ENCODE data around the gene TAF11L7.
"Not testable (repeated sequence)": the region's sequence is repeated elsewhere in the genome, so short reads cannot be mapped to it uniquely, and the experiment has no call there.

TAF11L7 gene

DNA sequence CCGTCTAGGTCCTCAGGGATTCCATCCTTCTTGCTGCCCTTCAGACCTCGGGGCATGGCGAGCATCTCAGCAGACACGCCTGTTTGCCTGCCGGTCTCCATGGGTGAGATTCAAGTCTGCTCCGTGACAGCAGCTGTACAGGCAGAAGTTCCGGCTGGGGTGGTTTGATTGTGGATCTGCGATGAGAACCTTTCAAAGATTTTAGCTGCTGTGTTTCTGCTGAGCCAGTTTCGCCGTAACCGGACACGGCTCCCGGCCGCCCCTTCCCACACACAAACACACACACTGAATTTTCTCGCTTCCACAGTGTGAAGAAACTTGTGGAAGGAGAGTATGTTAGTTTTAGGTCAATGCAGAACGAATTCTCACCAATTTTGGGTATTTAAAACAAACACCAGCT is at the start of gene TAF11L7:
TSS of gene TAF11L7 (minus strand) at position 101 of the 400 bp plus-strand sequence.
- DNase-seq = not testable (repeated sequence)

DNA sequence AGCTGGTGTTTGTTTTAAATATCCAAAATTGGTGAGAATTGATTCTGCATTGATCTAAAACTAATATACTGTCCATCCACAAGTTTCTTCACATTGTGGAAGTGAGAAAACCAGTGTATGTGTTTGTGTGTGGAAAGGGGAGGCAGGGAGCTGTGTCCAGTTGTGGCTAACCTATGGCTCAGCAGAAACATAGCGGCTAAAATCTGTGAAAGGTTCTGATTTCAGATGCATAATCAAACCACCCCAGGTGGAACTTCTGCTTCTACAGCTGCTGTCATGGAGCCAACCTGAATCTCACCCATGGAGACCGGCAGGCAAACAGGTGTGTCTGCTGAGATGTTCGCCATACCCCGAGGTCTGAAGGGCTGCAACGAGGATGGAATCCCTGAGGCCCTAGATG is 48.6 kb upstream of the TAF11L7 start, which contains the start of gene TAF11L14:
TSS of gene TAF11L14 (plus strand) at position 301 of the 400 bp plus-strand sequence.
- no peak for DNase-seq

DNA sequence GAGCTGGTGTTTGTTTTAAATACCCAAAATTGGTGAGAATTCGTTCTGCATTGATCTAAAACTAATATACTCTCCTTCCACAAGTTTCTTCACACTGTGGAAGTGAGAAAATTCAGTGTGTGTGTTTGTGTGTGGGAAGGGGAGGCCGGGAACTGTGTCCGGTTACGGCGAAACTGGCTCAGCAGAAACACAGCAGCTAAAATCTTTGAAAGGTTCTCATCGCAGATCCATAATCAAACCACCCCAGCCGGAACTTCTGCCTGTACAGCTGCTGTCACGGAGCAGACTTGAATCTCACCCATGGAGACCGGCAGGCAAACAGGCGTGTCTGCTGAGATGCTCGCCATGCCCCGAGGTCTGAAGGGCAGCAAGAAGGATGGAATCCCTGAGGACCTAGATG is 46.2 kb upstream of the TAF11L7 start, which contains the start of gene TAF11L13:
TSS of gene TAF11L13 (plus strand) at position 301 of the 400 bp plus-strand sequence.
- not testable (repeated sequence) for DNase-seq

DNA sequence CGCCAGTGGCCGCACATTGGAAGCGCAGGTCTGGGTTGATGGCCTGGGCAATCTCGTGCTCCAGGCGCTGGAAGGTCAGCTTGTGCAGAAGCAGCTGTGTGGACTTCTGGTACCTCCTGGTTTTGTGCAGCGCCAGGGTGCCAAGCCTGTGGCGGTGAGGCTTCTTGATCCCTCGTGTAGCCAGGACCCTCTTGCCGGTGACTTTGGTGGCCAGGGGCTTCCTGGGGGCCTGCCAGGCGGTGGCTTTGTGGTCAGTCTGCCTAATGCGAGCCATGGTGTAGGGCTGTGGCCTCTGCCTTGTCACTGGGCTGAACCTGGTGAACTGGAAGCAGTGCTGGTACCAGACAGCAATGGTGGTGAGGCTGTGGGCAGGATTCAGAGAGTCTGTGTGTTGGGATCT is 40.1 kb upstream of the TAF11L7 start:
- DNase-seq = no peak

DNA sequence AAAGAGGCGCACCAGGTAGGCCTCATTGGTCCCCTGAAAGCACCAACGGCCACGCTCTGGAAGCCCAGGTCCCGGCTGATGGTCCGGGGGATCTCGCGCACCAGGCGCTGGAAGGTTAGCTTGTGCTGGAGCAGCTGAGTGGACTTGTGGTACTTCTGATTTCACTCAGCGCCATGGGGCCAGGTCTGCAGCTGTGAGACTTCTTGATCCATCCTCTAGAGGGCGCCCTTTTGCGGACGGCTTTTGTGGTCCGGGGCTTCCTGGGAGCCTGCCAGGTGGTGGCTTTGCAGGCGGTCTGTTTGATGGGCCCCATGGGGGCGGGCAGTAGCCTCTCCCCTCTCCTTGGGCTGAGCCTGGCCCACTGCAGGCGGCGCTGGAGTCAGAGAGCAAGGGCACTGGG is 35.1 kb upstream of the TAF11L7 start:
- DNase-seq = no peak

DNA sequence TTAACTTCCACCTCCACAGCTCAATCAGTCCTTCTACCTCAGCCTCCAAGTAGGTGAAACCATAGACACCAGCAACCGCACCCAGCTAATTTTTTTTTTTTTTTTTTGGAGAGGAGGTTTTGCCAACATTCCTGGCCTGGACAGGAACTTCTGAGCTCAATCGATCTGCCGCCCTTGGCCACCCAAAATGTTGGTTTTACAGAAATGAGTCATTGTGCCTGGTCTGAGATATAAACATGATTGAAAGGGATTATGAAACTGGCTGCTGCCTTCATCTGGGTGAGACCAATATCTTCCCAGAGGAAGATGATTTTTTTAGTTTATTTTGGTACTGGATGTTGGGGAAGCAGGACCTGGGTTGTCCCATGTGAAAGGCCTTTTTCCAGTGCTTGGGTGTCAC is 33.8 kb upstream of the TAF11L7 start:
- DNase-seq = no peak

DNA sequence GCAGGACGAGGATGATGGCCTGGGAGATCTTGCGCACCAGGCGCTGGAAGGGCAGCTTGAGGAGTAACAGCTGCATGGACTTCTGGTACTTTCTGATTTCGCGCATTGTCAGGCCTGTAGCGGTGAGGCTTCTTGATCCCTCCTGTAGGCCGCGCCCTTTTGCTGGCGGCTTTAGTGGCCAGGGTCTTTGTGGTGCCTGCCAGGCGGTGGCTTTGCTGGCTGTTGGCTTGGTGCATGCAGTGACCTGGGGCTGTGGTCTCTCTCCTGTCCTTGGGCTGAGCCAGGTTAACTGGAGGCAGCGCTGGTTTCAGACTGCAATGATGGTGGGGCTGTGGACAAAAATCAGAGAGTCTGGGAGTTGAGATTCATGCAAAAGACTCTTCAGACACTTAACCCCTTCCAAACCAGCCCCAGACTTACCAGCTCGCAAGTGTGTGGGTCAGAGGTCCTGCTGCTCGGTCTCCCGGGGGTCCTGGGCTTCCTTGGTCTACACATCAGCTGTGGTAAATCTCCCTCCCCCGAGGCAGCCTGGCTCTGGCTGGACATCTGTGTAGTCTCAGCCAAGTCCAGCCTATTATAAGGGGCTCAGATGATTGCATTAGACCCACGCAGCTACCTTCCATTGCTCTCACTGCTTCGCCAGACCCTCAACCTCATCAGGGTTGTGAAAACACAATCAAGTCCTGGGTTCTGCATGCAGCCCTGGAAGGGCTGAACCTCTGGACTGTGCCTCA is 29.5 kb upstream of the TAF11L7 start:
- DNase-seq = no peak

DNA sequence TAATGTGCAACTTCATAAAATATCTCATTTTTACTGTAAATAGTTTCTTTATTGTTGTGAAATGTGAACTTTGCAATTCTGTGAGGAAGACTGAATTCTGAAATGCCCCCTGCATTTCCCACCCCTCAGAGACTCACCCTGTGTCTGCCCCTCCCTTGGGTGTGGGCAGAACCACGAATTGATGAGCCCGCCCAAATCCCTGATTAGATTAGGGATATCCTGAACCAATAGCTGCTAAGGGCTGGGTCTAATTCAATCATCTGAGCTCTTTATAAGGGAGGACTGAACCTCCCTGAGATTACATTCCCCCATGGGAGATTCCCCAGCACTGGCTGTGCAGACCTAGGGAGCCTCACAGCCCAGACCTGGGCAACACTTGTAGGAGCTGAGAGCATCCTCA is 24.5 kb upstream of the TAF11L7 start, which contains the start of gene TAF11L12:
TSS of gene TAF11L12 (plus strand) at position 301 of the 400 bp plus-strand sequence.
- not testable (repeated sequence) for DNase-seq

DNA sequence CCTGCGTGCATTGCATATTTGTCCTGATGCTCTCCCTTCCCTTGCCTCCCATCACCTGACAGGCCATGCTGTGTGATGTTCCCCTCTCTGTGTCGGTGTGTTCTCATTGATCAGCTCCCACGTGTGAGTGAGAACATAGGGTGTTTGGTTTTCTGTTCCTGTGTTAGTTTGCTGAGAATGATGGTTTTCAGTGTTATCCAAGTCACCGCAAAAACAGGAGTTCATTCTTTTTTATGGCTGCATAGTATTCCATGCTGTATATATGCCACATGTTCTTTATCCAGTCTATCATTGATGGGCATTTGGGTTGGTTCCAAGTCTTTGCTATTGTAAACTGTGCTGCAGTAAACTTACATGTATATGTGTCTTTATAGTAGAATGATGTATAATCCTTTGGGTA is 21.9 kb upstream of the TAF11L7 start:
- DNase-seq = not testable (repeated sequence)

DNA sequence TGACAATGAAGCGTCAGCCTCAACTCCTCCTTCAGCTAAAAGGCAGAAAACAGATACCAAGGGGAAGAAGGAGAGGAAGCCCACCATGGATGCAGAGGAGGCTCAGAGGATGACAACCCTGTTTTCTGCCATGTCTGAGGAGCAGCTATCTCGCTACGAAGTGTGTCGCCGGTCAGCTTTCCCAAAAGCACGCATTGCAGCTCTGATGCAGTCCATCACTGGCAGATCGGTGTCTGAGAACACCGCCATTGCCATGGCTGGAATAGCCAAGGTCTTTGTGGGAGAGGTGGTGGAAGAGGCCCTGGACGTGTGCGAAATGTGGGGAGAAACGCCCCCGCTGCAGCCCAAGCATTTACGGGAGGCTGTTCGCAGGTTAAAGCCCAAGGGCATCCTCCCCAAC is 19.4 kb upstream of the TAF11L7 start:
- no peak for DNase-seq

DNA sequence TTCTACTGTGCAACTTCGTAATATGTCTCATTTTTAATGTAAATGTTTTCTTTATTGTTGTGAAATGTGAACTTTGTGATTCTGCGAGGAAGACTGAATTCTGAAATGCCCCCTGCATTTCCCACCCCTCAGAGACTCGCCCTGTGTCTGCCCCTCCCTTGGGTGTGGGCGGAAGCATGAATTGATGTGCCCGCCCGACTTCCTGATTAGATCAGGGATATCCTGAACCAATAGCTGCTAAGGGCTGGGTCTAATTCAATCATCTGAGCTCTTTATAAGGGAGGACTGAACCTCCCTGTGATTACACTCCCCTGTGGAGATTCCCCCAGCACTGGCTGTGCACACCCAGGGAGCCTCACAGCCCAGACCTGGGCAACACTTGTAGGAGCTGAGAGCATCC is 18.3 kb upstream of the TAF11L7 start, which contains the start of gene TAF11L11:
TSS of gene TAF11L11 (plus strand) at position 304 of the 400 bp plus-strand sequence.
- DNase-seq = not testable (repeated sequence)

DNA sequence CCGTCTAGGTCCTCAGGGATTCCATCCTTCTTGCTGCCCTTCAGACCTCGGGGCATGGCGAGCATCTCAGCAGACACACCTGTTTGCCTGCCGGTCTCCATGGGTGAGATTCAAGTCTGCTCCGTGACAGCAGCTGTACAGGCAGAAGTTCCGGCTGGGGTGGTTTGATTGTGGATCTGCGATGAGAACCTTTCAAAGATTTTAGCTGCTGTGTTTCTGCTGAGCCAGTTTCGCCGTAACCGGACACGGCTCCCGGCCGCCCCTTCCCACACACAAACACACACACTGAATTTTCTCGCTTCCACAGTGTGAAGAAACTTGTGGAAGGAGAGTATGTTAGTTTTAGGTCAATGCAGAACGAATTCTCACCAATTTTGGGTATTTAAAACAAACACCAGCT is 12.2 kb upstream of the TAF11L7 start, which contains the start of gene TAF11L10:
TSS of gene TAF11L10 (minus strand) at position 101 of the 400 bp plus-strand sequence.
- not testable (repeated sequence) for DNase-seq

DNA sequence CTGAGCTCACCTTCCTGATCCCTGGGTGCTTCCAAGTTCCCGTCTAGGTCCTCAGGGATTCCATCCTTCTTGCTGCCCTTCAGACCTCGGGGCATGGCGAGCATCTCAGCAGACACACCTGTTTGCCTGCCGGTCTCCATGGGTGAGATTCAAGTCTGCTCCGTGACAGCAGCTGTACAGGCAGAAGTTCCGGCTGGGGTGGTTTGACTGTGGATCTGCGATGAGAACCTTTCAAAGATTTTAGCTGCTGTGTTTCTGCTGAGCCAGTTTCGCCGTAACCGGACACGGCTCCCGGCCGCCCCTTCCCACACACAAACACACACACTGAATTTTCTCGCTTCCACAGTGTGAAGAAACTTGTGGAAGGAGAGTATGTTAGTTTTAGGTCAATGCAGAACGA is 8.7 kb upstream of the TAF11L7 start, which contains the start of gene TAF11L9:
TSS of gene TAF11L9 (minus strand) at position 140 of the 400 bp plus-strand sequence.
- not testable (repeated sequence) for DNase-seq

DNA sequence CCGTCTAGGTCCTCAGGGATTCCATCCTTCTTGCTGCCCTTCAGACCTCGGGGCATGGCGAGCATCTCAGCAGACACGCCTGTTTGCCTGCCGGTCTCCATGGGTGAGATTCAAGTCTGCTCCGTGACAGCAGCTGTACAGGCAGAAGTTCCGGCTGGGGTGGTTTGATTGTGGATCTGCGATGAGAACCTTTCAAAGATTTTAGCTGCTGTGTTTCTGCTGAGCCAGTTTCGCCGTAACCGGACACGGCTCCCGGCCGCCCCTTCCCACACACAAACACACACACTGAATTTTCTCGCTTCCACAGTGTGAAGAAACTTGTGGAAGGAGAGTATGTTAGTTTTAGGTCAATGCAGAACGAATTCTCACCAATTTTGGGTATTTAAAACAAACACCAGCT is 5.3 kb upstream of the TAF11L7 start, which contains the start of gene TAF11L8:
TSS of gene TAF11L8 (minus strand) at position 101 of the 400 bp plus-strand sequence.
- not testable (repeated sequence) for DNase-seq
